Stimulated activated CD8-positive, alpha-beta memory T cell treated with anti-CD3 and anti-CD28 coated beads, Interleukin-2, amount 100 ng/mL, for 48 hours (primary cell): ENCODE results near the gene FAU.
A peak's percentile ranks its signal among the peaks of the same experiment; 100 is the strongest.

Source experiments
- DNase-seq, 2 donors: peaks; one replicate each; pipeline ENCODE4 v3.0.0-alpha.2; 2020; ENCODE audit warnings: low read depth in 2 of 2

Gene FAU

GRCh38 chr11:65135633-65136145 is 13.8 kb upstream of the FAU start:
- no peak for DNase-seq

- peak; percentile 59 to 67 for DNase-seq
These were observed 13.2 kb upstream of the FAU start for GRCh38 chr11:65134952-65135632.

- DNase-seq = peak; percentile 85 to 88
These were observed 12.5 kb upstream of the FAU start, which contains the start of gene SYVN1 for GRCh38 chr11:65134240-65134951. TSS of gene SYVN1 (minus strand) at chr11:65134519. CDS start at chr11:65133601, 918 bp downstream.

- DNase-seq = no peak
These were observed 11.8 kb upstream of the FAU start for GRCh38 chr11:65133724-65134123.

GRCh38 chr11:65132988-65133700 is 11.2 kb upstream of the FAU start:
- peak in 1 of 2 donors; percentile 59 for DNase-seq

- no peak for DNase-seq
These were observed 10.5 kb upstream of the FAU start for GRCh38 chr11:65132238-65132987.

GRCh38 chr11:65131895-65132237 is 9.9 kb upstream of the FAU start:
- no peak for DNase-seq

- DNase-seq = no peak
These were observed 9.5 kb upstream of the FAU start for GRCh38 chr11:65131417-65131776.

GRCh38 chr11:65130631-65131416 is 8.9 kb upstream of the FAU start:
- DNase-seq = no peak

GRCh38 chr11:65129649-65130441 is 7.9 kb upstream of the FAU start:
- DNase-seq = no peak

GRCh38 chr11:65128182-65129145 is 6.5 kb upstream of the FAU start:
- no peak for DNase-seq

GRCh38 chr11:65127473-65128181 is 5.7 kb upstream of the FAU start:
- no peak for DNase-seq

- no peak for DNase-seq
These were observed 4.8 kb upstream of the FAU start for GRCh38 chr11:65126624-65127274.

GRCh38 chr11:65125197-65126056 is 3.5 kb upstream of the FAU start:
- no peak for DNase-seq

GRCh38 chr11:65124480-65125196 is 2.7 kb upstream of the FAU start:
- DNase-seq = no peak

- no peak for DNase-seq
These were observed 478 bp downstream of the FAU start for GRCh38 chr11:65121447-65121864.
